HG03460 (cell line): Measurements from ENCODE around the gene PGGT1B.

Experiments used
- ATAC-seq: cut with Tn5 transposase; IDR thresholded peaks from one replicate; pipeline ENCODE4 v1.9.1; 2021; ENCODE audit not compliant: unreplicated experiment

The PGGT1B gene

GRCh38 chr5:115262321-115263077, at the start of gene PGGT1B:
TSS of gene PGGT1B (minus strand) at chr5:115262877. CDS start at chr5:115262851, 26 bp downstream.
- peak; percentile 92 for ATAC-seq

DNA sequence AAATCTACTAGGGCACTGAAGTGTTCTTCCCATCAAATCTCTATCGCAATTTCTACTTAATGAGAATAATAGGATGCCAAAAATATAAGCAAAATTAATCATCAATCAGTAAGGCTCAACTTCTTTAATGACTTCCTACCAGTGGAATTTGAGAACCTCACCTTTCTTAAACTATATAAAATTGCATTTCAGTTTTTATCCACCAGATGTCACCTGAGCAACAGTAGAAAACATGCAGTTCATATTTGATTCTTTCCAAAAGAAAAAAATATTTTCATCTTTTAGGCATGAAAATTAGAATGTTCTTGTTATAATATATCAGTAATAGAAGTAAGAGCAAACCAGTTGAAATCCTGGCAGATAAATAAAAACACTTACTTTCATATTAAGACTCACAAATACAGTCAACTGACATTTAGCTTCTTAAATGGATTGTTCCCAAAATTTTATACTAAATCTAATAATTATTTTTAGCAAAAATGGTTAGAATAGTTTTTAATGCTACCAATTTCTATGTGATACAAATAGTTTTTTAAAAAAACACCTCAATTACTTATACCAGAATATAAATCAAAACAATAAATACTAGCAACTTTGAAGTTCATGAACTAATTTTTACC, 47.2 kb upstream of the PGGT1B start:
- ATAC-seq = no peak

DNA sequence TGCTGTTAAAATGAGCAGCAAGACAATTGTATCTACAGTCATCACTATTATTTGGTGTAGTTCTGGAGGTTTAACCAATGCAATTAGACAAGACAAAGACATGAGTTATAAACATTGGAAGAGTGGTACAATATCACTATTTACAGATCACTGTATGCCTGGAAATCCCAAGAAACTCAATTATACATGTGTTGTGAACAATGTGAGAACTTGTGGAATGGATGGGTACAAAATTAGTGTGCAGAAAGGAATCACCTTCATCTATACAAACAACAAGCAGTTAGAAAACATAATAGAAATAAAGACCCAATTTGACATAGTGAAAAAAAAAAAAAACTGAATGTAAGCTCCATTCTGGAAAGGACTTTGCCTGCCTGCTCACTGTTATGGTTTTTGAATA, 46.1 kb upstream of the PGGT1B start:
- ATAC-seq = no peak

DNA sequence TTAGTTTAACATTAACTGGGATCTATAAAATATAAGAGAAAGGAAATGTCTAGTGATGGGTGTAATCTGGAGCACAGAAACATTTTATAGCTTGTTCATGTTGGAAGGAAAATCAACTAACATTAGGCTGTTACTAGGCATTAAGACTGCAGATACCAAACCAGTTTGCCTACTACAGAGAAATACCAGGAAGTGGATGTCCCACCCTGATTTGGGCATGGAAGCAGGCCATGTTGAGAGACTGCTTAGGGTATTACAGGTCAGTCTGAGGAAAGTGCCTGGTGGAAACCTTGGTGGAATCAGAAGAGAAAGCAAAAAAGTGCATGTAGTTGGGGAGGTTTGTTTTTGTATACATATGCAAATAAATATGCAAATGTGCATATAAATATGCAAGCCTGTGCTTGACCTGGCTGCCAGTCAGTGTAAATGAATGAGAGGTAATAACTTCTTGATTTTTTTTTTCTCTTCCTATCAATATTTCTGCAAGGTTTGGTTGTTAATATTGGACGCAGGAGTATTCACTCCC, 43.4 kb upstream of the PGGT1B start:
- no peak for ATAC-seq

- ATAC-seq = no peak
Measured at GRCh38 chr5:115304496-115304895, 41.8 kb upstream of the PGGT1B start.

DNA sequence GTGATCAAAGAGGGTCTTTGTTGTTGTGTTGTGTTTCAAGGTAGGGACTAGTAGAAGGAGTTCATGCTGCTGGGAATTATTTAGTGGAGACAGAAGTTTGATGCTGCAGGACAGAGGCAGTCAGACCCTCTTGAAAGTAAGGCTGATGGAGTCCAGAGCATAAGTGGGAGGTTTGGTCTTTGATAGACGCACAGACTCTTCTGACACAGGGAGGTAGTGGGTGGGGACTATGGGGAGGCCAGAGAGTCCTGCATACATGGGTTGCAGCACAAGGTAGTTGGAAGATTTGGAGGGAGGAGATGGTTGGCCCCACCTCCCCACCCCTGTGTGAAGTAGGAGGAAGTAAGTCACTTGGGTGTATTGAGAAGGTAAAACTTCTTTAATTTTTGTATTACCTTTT, 36.1 kb upstream of the PGGT1B start:
- ATAC-seq = no peak

DNA sequence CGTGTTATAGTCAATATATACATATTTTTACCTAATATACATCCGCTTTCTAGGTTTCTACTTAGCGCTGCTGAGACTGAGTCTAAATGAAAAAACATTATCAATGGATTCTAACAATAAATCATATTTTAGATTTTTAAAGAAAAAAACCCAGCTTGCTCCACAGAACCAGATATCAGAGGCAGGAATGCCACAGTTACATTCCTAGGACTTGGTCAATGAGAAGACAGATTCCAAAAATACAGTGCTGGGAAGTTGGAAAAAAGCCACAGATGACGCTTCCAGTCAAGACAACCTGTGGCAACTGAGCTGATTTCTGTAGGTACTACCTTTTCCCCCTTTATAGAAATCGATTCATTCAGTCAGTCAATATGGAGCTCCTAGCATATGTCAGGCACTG, 34.4 kb upstream of the PGGT1B start:
- ATAC-seq = no peak

GRCh38 chr5:115296124-115297022, 33.7 kb upstream of the PGGT1B start, which contains the start of gene CCDC112:
TSS of gene CCDC112 (minus strand) at chr5:115296654. CDS start at chr5:115296543, 111 bp downstream.
- ATAC-seq = peak; percentile 79

- peak; percentile 22 for ATAC-seq
Measured at GRCh38 chr5:115295777-115296123, 33.1 kb upstream of the PGGT1B start.

- no peak for ATAC-seq
Measured at GRCh38 chr5:115291397-115291796, 28.7 kb upstream of the PGGT1B start.

GRCh38 chr5:115289104-115289503, 26.4 kb upstream of the PGGT1B start:
- no peak for ATAC-seq

- no peak for ATAC-seq
Measured at GRCh38 chr5:115284021-115284420, 21.3 kb upstream of the PGGT1B start.

- no peak for ATAC-seq
Measured at GRCh38 chr5:115282131-115282530, 19.5 kb upstream of the PGGT1B start.

DNA sequence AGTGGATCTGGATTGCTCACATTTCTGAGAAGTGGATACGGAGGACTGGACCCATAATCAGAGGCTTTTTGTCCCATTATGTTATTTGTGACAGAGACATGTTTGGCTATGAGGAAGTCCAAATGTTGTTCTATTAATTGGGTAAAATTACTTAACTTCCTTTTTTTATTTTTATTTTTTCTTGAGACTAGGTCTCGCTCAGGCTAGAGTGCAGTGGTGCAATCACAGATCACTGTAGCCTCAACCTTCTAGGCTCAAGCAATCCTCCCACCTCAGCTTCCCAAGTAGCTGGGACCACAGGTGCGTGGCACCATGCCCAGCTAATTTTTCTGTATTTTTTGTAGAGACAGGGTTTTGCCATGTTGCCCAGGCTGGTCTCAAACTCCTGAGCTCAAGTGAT, 11.9 kb upstream of the PGGT1B start:
- ATAC-seq = no peak

- ATAC-seq = no peak
Measured at GRCh38 chr5:115272297-115272958, 9.8 kb upstream of the PGGT1B start.

- ATAC-seq = no peak
Measured at GRCh38 chr5:115271295-115272050, 8.8 kb upstream of the PGGT1B start.

DNA sequence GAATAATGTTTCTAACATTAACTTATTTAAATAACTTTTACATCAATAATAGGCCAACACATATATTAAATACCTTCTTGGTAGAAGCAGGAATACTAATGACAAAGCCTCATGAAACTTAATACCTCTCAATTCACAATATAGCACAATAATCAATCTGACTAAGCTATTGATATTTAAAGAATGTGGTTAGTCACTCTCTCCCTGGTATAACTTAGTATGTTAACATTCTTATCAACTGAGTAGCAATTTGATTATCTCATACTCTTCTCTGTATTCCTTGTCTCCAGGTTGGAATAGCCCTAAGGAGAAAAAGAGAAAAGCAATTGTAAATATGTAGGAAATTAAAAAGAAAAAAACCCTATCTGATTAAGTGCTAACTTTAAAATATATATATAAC, 4.9 kb upstream of the PGGT1B start:
- ATAC-seq = no peak

- no peak for ATAC-seq
Measured at GRCh38 chr5:115265220-115265619, 2.5 kb upstream of the PGGT1B start.

- ATAC-seq = no peak
Measured at GRCh38 chr5:115264786-115265185, 2.1 kb upstream of the PGGT1B start.

- no peak for ATAC-seq
Measured at GRCh38 chr5:115263078-115263380, 352 bp upstream of the PGGT1B start.

- peak; percentile 36 for ATAC-seq
Measured at GRCh38 chr5:115262011-115262320, 711 bp downstream of the PGGT1B start.
